ENCODE results near the gene NAV2.

Gene NAV2

GRCh38 chr11:19812096-19812495, 99.5 kb downstream of the NAV2 start:
- no peak for DNase-seq (ENCODE audit: low read depth)

- DNase-seq (ENCODE audit: low read depth): no peak
These were observed 100.1 kb downstream of the NAV2 start for GRCh38 chr11:19812710-19813109.

- DNase-seq (ENCODE audit: low read depth): no peak
These were observed 100.7 kb downstream of the NAV2 start for GRCh38 chr11:19813158-19813879.

DNA sequence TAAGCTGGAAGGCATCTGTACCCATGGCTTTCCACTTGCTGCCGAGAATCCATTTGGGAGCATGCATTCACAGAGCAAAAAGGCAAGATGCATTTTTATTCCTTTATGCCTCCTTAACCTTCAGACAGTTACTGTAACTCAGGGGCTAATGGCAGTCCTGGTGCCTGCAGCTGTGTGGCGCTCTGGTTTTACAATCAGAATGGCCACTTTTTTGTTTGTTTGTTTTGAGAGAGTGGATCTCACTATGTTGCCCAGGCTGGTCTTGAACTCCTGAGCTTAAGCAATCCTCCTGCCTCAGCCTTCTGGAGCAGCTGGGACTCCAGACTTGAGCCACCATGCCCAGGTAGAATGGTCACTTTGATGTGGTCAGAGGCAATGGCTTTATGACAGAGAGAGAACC, 101.8 kb downstream of the NAV2 start:
- no peak for DNase-seq (ENCODE audit: low read depth)

DNA sequence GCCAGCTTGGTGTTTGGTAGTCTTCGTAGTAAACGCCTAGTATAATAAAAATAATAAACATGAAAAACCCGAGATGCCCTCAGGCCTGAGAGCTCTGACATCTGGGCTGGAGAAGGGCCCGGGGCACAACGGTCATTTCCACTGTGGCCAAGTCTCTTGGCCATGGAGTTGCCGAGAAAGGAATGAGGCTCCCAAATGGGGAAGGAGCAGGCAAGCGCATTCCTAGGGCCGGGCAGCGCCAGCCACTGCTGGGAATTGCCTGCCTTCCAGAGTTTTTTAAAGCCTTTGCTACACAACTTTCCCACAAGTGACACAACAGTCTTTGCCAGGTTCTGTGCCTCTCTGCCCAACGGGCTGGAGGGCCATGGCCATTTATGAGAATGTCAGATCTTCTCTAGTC, 103.4 kb downstream of the NAV2 start:
- DNase-seq (ENCODE audit: low read depth): peak; percentile 6

DNA sequence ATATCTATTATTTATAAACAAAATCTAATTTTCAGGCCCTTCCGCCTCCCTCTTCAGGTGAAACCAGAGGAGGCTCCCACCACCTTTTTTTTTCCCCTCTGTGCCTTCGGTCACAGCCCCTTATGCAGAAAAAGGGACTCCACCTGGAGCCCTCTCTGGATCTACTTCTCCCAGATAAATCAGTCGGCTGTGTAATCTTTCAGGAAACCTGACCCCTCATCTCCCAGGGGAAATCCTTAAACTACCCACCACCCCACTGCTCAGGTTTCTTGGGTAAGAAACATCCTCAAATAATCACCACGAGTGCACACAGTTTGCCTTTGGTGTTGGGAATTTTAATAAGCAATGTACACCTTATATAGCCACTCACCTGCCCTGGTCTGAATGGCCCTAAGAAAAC, 104.2 kb downstream of the NAV2 start:
- no peak for DNase-seq (ENCODE audit: low read depth)

DNA sequence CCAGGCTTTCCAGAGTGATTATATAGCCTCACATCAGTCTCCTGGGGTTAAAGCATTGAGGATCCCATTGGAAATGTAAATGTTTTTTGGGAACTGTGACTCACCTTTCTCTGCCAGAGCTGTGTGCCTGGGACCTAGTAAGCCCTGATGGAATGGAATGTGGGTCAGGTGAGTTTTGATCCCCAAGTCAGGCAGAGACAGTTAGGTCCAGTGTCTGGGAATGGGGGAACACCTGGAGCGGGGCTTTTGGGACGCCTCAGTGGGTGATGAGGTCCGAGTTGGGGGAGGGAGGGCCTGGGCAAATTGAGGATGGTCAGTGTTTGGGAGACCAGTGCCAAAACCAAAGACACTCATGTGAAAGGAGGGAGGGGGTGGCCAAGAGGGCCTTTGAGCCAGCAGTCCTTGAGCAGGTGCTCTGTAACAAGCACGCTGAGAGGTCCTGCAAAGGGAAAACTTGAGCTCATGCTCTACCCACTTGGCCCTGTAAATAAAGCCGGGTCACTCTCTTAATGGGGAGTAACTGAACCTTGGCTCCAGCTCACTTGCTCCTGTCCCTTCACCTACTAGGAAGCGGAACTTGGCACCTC, 104.7 kb downstream of the NAV2 start:
- DNase-seq (ENCODE audit: low read depth): no peak

DNA sequence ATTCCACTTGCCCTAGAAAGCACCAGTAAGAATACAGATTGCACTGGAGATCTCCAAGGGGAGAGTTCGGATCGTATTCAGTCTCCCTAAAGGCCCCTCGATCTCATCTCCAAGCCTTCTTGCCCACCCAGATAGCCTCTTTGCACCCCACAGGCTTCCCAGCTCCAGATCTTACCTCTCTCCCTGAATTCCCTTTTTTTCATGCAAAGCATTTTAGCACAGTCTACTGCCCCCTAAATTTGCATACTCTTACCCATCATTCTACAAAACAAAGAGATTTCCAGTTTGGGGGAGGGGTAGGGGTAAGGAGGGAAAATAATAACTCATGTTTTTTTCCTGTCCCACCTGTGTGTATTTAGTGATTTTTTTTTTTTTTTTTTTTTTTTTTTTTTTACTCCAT, 105.2 kb downstream of the NAV2 start:
- no peak for DNase-seq (ENCODE audit: low read depth)

- DNase-seq (ENCODE audit: low read depth): no peak
These were observed 106.0 kb downstream of the NAV2 start for GRCh38 chr11:19818619-19819018.

DNA sequence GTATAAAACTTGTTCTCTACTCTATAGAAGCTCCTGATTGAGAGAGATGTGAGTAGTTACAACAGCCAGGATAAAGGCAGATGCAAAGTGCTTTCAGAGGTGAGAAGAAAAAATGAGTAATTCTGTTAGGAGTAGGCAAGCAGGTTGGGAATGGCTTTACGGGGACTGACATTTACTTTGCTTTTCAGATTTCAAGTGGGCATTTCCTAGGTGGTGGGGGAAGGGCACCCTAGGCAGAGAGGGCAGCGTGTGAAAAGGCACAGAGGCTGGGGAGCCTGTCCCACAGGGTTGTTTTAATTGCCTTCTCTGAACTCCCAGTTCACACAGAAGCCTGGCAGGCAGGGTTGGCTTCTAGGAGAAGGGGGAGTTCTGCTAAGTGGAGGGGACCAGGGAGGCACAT, 106.5 kb downstream of the NAV2 start:
- no peak for DNase-seq (ENCODE audit: low read depth)

- DNase-seq (ENCODE audit: low read depth): peak; percentile 29
These were observed 107.5 kb downstream of the NAV2 start for GRCh38 chr11:19820100-19820499.

DNA sequence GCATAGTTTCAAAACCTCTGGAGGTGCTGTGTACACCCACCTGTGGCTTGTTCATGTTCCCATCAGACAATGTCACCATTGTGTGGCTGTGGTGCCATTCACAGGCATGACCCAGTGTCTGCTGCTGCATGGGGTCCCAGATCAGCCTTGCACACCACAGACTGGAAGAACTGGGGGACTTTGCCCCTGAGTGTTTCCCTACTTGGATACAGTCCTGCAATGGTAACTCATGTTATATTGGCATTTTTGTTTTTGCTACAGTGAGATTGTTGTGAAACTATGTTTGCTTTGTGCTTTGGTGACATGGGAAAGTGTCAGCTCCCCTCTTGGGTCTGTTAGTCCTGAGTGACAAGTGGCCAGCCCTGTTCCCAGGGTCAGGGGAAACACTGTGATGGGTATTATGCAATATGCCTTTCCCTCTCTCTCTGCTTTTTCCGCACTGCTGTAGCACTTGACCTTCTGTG, 108.8 kb downstream of the NAV2 start:
- no peak for DNase-seq (ENCODE audit: low read depth)

DNA sequence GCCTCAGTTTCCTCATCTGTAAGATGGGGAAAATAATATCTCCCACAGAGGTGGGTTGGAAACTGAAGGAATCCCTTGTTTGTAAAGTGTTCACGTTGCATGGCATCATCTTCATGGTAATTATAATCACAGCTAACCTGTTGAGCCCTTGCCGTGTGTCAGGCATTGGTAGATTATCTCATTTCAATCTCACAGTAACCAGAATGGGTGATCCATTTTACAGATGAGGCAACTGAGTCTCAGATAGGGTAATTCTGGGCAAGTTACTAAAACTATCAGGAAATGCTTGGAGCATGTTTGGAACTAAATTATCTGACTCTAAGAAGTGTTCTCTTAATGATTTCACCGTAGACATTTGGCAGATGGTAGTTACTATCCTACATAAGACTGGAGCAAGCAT, 109.4 kb downstream of the NAV2 start:
- DNase-seq (ENCODE audit: low read depth): no peak

DNA sequence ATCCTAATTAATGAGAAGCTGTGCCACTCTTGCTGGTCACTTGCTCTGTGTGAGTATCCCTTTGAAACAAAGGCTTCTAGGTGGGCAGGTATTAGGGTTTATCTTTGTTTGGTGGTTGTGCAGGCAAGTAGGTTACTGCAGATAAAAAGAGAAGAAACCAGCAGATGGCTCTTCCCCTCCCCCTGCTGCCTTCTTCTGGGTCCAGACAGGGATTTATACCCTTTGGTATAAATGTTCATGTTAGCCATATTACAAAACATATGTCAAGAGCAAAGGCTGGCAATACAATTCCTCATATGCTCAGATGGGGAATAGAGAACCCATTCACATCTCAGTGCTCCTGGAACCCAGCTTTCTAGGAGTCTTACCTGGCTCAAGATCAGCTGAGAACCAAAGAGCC, 109.9 kb downstream of the NAV2 start:
- DNase-seq (ENCODE audit: low read depth): no peak

DNA sequence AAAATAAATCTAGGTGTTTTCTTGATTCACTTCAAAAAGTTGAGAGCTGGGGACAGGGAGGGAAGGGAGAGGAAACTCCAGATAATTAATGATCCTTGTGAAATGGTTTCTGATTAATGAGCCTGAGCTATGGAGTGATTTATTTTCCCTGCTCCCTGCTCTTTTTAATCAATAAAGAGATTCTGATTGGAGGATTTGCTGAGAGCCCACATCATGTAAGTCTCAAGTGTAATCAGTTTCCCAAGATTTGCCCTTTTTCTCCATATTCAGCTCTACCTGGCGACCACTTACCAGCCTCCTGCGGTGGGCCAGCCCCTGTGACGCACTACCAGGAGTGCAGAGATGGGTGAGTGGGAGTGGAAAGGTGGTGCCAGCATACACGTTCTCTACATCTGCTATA, 114.0 kb downstream of the NAV2 start:
- no peak for DNase-seq (ENCODE audit: low read depth)

DNA sequence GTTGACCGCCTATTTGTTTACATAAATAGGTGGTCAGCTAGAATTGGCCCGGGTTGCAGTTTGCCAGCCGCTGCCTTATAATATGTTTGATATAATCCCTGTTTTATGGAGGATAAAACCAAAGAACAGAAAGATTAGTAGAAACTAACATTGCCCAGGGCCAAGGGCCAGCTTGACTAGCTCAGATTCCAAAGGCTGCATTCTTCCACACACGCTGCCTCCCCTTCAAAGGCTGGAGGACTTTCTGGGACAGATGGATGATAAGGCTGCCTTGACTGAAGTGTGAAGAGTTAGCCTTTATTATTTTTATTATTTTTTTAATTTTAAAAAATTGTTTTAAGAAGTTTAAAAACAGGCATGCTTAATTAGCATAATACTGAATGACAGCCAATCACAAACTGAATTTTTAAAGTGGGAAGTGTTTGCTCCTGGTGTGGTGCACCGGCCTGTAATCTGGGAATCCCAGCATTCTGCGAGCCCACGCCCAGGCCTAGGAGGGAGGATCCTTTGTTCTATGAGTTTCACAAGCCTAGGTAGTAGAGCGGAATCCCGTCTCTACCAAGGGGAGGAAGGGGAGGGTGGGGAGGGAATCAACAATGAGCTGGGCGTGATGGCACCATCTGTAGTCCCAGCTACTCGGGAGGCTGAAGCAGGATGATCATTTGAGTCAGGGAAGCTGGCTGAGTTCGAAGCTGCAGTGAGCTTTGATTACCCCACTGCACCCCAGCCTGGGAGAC, 114.9 kb downstream of the NAV2 start:
- DNase-seq (ENCODE audit: low read depth): no peak

- DNase-seq (ENCODE audit: low read depth): no peak
These were observed 115.9 kb downstream of the NAV2 start for GRCh38 chr11:19828382-19829108.

GRCh38 chr11:19829109-19829837, 116.6 kb downstream of the NAV2 start:
- DNase-seq (ENCODE audit: low read depth): no peak

DNA sequence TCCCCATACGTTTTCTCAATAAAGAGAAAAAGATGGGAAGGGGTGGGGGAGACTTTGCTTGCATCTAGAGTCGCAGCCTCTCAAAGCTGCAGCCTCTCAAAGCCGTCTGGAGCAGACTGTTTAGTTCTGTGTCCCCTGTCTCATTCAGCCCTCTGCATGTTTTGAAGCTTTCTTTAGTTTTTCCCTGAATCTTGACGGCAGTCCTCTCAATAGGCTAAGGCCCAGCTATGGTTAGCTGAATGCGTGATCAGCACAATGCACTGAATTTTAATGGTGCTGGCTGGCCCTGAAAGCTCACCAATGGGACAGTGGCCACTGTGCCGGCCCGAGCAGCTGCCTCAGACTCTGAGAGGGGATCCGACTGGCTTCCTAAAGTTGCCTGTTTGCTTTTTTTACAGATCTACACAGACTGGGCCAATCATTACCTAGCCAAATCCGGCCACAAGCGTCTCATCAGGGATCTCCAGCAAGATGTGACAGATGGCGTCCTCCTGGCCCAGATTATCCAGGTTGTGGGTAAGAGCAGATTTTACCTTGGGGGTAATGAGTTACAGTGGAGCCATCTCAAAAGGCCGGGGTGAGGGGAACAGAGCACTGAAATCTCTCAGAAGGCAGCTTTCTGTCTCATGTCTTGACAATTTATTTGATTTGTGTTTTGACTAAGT, 119.6 kb downstream of the NAV2 start:
- no peak for DNase-seq (ENCODE audit: low read depth)

GRCh38 chr11:19832901-19833300, 120.3 kb downstream of the NAV2 start:
- no peak for DNase-seq (ENCODE audit: low read depth)

DNA sequence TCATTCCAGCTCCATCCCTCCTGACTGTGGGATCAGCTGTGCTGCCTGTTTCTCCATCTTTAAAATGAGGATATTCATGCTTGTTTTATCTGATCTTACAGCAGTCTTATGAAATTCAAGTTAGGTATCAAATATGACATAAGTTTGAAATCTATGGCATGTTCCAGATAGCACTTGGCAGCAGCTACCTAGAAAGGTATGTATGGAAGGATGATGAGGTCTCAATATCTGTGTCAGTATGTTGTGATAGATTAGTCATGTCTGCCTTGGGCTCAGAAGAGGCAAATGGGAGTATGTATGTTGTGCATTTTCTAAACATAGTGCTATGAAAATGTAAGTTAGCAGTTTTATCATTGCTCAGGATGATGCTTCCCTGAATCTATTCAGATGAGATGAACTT, 122.1 kb downstream of the NAV2 start:
- no peak for DNase-seq (ENCODE audit: low read depth)
